Measurements from ENCODE around the gene LMCD1.

Gene LMCD1

GRCh38 chr3:8581806-8582445, 80.3 kb downstream of the LMCD1 start:
- Histone ChIP-seq H3K9ac (ENCODE audit: low read length) (no peak overlapping the region), H3K4me1 (ENCODE audit: control insufficient read depth, low read depth, low read length) (no peaks in the 10 kb centered on the region), H3K9me3 (ENCODE audit: control insufficient read depth, low read depth, low read length) (no peaks in the 10 kb centered on the region), H3K27ac (ENCODE audit: low read length) (no peak overlapping the region), H3K36me3 (ENCODE audit: control insufficient read depth, low read depth, low read length) (no peaks in the 10 kb centered on the region), H3K27me3 (ENCODE audit: control insufficient read depth, insufficient read depth, low read length) (no peaks in the 10 kb centered on the region), H3K4me3 (ENCODE audit: low read length) (no peak overlapping the region)

GRCh38 chr3:8584661-8585060, 83.0 kb downstream of the LMCD1 start:
- Histone ChIP-seq H3K4me1 (ENCODE audit: control insufficient read depth, low read depth, low read length) (no peaks in the 10 kb centered on the region), H3K27ac (ENCODE audit: low read length) (no peak overlapping the region), H3K27me3 (ENCODE audit: control insufficient read depth, insufficient read depth, low read length) (no peaks in the 10 kb centered on the region), H3K4me3 (ENCODE audit: low read length) (no peak overlapping the region), H3K9ac (ENCODE audit: low read length) (no peak overlapping the region), H3K36me3 (ENCODE audit: control insufficient read depth, low read depth, low read length) (no peaks in the 10 kb centered on the region), H3K9me3 (ENCODE audit: control insufficient read depth, low read depth, low read length) (no peaks in the 10 kb centered on the region)

GRCh38 chr3:8589880-8590556, 88.4 kb downstream of the LMCD1 start:
- Histone ChIP-seq H3K4me1 (ENCODE audit: control insufficient read depth, low read depth, low read length) (no peaks in the 10 kb centered on the region), H3K36me3 (ENCODE audit: control insufficient read depth, low read depth, low read length) (no peaks in the 10 kb centered on the region), H3K9ac (ENCODE audit: low read length) (no peak overlapping the region), H3K27me3 (ENCODE audit: control insufficient read depth, insufficient read depth, low read length) (no peaks in the 10 kb centered on the region), H3K27ac (ENCODE audit: low read length) (no peak overlapping the region), H3K9me3 (ENCODE audit: control insufficient read depth, low read depth, low read length) (no peaks in the 10 kb centered on the region), H3K4me3 (ENCODE audit: low read length) (no peak overlapping the region)

- no peak overlapping the region for H3K4me3 ChIP-seq (ENCODE audit: low read length)
- H3K27ac ChIP-seq (ENCODE audit: low read length): no peak overlapping the region
- no peaks in the 10 kb centered on the region for H3K27me3 ChIP-seq (ENCODE audit: control insufficient read depth, insufficient read depth, low read length)
- no peak overlapping the region for H3K9ac ChIP-seq (ENCODE audit: low read length)
- H3K36me3 ChIP-seq (ENCODE audit: control insufficient read depth, low read depth, low read length): no peaks in the 10 kb centered on the region
- no peaks in the 10 kb centered on the region for H3K4me1 ChIP-seq (ENCODE audit: control insufficient read depth, low read depth, low read length)
- no peaks in the 10 kb centered on the region for H3K9me3 ChIP-seq (ENCODE audit: control insufficient read depth, low read depth, low read length)
Measured at GRCh38 chr3:8593021-8593827, 91.6 kb downstream of the LMCD1 start.

GRCh38 chr3:8595252-8595651, 93.6 kb downstream of the LMCD1 start:
- H3K27me3 ChIP-seq (ENCODE audit: control insufficient read depth, insufficient read depth, low read length): no peaks in the 10 kb centered on the region
- no peak overlapping the region for H3K27ac ChIP-seq (ENCODE audit: low read length)
- H3K9ac ChIP-seq (ENCODE audit: low read length): no peak overlapping the region
- no peaks in the 10 kb centered on the region for H3K36me3 ChIP-seq (ENCODE audit: control insufficient read depth, low read depth, low read length)
- H3K9me3 ChIP-seq (ENCODE audit: control insufficient read depth, low read depth, low read length): no peaks in the 10 kb centered on the region
- H3K4me1 ChIP-seq (ENCODE audit: control insufficient read depth, low read depth, low read length): no peaks in the 10 kb centered on the region
- no peak overlapping the region for H3K4me3 ChIP-seq (ENCODE audit: low read length)

- Histone ChIP-seq H3K27me3 (ENCODE audit: control insufficient read depth, insufficient read depth, low read length) (no peaks in the 10 kb centered on the region), H3K9ac (ENCODE audit: low read length) (no peak overlapping the region), H3K36me3 (ENCODE audit: control insufficient read depth, low read depth, low read length) (no peaks in the 10 kb centered on the region), H3K9me3 (ENCODE audit: control insufficient read depth, low read depth, low read length) (no peaks in the 10 kb centered on the region), H3K4me3 (ENCODE audit: low read length) (no peak overlapping the region), H3K27ac (ENCODE audit: low read length) (no peak overlapping the region), H3K4me1 (ENCODE audit: control insufficient read depth, low read depth, low read length) (no peaks in the 10 kb centered on the region)
Measured at GRCh38 chr3:8595695-8596115, 94.1 kb downstream of the LMCD1 start.

- Histone ChIP-seq H3K27ac (ENCODE audit: low read length) (no peak overlapping the region), H3K27me3 (ENCODE audit: control insufficient read depth, insufficient read depth, low read length) (no peaks in the 10 kb centered on the region), H3K4me1 (ENCODE audit: control insufficient read depth, low read depth, low read length) (no peaks in the 10 kb centered on the region)
Measured at GRCh38 chr3:8596321-8597218, 94.9 kb downstream of the LMCD1 start.

GRCh38 chr3:8597219-8597853, 95.7 kb downstream of the LMCD1 start:
- Histone ChIP-seq H3K27me3 (ENCODE audit: control insufficient read depth, insufficient read depth, low read length) (no peaks in the 10 kb centered on the region), H3K27ac (ENCODE audit: low read length) (no peak overlapping the region), H3K9me3 (ENCODE audit: control insufficient read depth, low read depth, low read length) (no peaks in the 10 kb centered on the region), H3K4me1 (ENCODE audit: control insufficient read depth, low read depth, low read length) (no peaks in the 10 kb centered on the region), H3K9ac (ENCODE audit: low read length) (no peak overlapping the region), H3K36me3 (ENCODE audit: control insufficient read depth, low read depth, low read length) (no peaks in the 10 kb centered on the region), H3K4me3 (ENCODE audit: low read length) (no peak overlapping the region)

More at GRCh38 chr3:8596321-8597218, 94.9 kb downstream of the LMCD1 start:
- no peaks in the 10 kb centered on the region for H3K9me3 ChIP-seq (ENCODE audit: control insufficient read depth, low read depth, low read length)
- H3K4me3 ChIP-seq (ENCODE audit: low read length): no peak overlapping the region
- no peak overlapping the region for H3K9ac ChIP-seq (ENCODE audit: low read length)
- H3K36me3 ChIP-seq (ENCODE audit: control insufficient read depth, low read depth, low read length): no peaks in the 10 kb centered on the region

GRCh38 chr3:8599146-8599545, 97.5 kb downstream of the LMCD1 start:
- Histone ChIP-seq H3K9ac (ENCODE audit: low read length) (no peak overlapping the region), H3K4me1 (ENCODE audit: control insufficient read depth, low read depth, low read length) (no peaks in the 10 kb centered on the region), H3K27ac (ENCODE audit: low read length) (no peak overlapping the region), H3K9me3 (ENCODE audit: control insufficient read depth, low read depth, low read length) (no peaks in the 10 kb centered on the region), H3K36me3 (ENCODE audit: control insufficient read depth, low read depth, low read length) (no peaks in the 10 kb centered on the region), H3K4me3 (ENCODE audit: low read length) (no peak overlapping the region), H3K27me3 (ENCODE audit: control insufficient read depth, insufficient read depth, low read length) (no peaks in the 10 kb centered on the region)

GRCh38 chr3:8600457-8600856, 98.8 kb downstream of the LMCD1 start:
- H3K9me3 ChIP-seq (ENCODE audit: control insufficient read depth, low read depth, low read length): no peaks in the 10 kb centered on the region
- H3K36me3 ChIP-seq (ENCODE audit: control insufficient read depth, low read depth, low read length): no peaks in the 10 kb centered on the region
- H3K4me1 ChIP-seq (ENCODE audit: control insufficient read depth, low read depth, low read length): no peaks in the 10 kb centered on the region
- H3K27me3 ChIP-seq (ENCODE audit: control insufficient read depth, insufficient read depth, low read length): no peaks in the 10 kb centered on the region
- H3K27ac ChIP-seq (ENCODE audit: low read length): no peak overlapping the region
- H3K9ac ChIP-seq (ENCODE audit: low read length): no peak overlapping the region
- no peak overlapping the region for H3K4me3 ChIP-seq (ENCODE audit: low read length)

All from iPS-18a (cell line).